Fibroblast of skin of left quadriceps (primary cell): ENCODE data around the gene KLRF1.
"Not testable (repeated sequence)": the region's sequence is repeated elsewhere in the genome, so short reads cannot be mapped to it uniquely, and the experiment has no call there.

Experiments
- DNase-seq, 2 experiments: peaks; one replicate each; pipeline ENCODE4 v3.0.0-alpha.2; 2013; ENCODE audit warnings: low read depth in 2 of 2

The KLRF1 gene

GRCh38 chr12:9869307-9870161 is 42.3 kb downstream of the KLRF1 start, which contains the start of gene CLEC2B:
Gene CLEC2B, minus strand, starts transcription at chr12:9869354.
- DNase-seq, result peak; percentile 76 to 80

DNA sequence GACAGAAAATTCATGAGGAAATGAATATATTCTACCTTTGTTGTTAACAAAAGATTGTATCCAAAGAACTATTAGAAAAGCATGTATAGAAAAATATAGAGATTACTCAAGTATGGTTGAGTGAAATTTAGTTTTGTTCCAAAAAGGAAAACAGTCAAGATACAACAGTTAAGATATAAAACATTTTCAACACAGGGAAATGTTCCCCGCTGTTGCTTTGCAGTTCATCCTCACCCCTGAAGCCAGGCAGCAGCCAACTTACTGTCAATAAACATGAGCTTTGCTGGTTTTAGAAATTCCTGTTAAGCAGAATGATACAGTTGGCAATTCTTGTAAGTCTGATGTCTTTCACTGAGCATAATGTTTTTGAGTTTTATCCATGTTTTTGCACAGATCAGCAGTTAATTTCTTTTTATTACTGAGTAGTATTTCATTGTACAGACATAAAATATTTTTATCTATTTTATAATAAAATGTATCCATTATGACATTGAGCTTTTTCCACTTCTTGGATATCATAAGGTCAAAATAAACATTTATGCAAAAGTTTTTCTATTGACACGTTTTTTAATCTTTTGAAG is 43.1 kb downstream of the KLRF1 start:
- DNase-seq, result no peak

- no peak for DNase-seq
Measured at GRCh38 chr12:9872162-9872561, 44.9 kb downstream of the KLRF1 start.

GRCh38 chr12:9872742-9873141 is 45.5 kb downstream of the KLRF1 start:
- no peak for DNase-seq

DNA sequence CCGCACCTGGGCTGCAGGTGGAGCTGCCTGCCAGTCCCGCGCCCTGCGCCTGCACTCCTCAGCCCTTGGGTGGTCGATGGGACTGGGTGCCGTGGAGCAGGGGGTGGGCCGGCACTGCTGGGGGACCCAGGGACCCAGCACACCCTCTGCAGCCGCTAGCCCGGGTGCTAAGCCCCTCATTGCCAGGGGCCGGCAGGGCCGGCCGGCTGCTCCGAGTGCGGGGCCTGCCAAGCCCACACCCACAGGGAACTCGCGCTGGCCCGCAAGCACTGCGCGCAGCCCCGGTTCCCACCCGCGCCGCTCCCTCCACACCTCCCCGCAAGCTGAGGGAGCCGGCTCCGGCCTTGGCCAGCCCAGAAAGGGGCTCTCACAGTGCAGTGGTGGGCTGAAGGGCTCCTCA is 48.8 kb downstream of the KLRF1 start:
- DNase-seq, result not testable (repeated sequence)

- no peak for DNase-seq
Measured at GRCh38 chr12:9880532-9881078, 53.3 kb downstream of the KLRF1 start.

DNA sequence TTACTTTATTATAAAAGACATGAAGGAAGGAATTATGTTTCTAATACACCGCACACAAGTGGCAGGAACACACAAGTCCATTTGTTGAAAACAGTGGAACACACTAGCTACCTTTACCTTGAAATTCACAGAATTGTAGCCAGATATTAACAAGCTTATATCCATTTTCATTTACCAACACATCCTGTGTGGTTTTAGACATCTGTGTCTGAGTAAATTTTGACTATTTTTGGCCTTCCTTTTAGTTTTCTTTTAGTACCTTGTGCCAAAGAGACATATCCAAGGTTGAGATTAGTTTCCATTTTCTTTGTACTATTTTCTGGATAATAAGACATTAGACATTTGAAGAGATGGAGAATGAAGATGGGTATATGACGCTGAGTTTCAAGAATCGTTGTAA is 54.0 kb downstream of the KLRF1 start, which contains the start of gene KLRF2:
Gene KLRF2 (plus strand): TSS at position 244 of the 400 bp plus-strand sequence. CDS start 107 bp downstream, at position 351.
- no peak for DNase-seq

DNA sequence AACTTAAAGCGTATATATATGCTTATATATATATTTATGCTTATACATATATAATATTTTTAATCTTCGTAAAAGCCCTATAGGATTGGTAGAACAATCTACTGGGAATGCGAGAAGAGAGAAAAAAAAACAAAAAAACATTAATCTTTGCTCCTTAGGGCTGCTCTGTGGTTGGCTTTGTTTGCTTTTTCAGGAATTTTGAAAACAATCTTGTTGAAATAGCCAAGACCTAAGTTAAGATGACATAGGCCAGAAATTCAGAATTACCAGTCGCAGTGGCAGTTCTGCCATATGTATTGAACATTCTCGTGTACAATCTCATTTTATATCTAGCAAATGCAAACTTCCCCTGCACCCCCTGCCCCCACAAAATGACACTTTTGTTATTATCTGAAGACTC is 54.7 kb downstream of the KLRF1 start:
- DNase-seq, result no peak

DNA sequence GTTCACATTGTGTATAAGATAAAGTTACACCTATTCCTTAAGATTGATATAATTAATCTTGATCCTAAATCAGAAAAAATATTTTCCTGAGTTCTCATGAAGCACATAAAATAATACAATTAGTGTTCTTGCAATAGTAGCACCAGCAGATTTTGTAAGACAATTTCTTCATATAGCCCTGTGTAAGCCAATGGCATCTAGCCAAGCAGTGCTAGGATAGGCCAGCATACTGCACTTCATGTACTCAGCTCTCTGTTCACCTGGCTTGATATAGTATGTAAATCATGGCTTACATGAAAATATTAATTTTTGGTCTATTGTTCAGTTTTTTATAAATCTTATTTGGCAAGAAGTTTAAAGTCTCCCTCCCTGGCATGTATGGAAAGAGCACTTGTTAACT is 55.9 kb downstream of the KLRF1 start:
- no peak for DNase-seq

- DNase-seq, result no peak
Measured at GRCh38 chr12:9888665-9889273, 61.5 kb downstream of the KLRF1 start.
